CD4-positive, alpha-beta T cell treated with Interleukin-10 for 1 hour (primary cell): Measurements from ENCODE around the gene DPP10.

Experiments
- DNase-seq: peaks from one replicate; pipeline ENCODE4 v3.0.0-alpha.2; 2020

The DPP10 gene

DNA sequence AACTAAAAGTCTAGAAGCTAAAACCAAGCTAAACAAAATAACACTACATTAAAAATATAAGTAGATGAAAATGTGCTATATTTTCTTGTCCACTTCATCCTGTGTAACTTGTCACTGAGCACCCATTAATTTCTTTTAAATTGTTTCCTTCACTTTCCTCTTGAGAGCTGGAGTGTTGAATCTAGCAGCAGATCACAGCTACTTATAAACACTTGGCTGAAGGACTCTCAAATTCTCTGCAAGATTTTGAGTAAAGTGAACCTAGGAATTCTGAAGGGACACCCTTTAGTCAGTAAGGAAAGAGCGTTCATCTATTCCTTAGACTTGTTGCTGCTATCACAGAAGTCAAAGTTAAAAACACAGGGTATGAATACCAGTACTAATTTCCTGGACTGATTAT lies 1163.9 kb downstream of the DPP10 start:
- no peak for DNase-seq

DNA sequence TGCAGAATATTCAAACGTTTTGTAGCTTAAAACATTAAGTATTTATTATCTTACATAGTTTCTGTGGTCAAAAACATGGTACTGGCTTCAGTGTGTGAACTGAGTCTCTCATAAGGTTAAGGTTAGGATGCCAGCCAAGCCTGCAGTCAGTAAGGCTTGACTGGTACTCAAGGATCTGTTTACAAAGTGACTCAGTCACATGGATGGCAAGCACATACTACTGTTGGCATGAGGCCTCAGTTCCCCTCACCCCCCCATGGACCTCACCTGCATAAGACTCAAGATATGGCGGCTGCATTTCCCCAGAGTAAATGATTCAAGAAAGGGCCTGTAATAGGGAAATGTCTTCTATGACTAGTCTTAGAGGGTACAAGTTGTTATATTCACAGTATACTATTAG lies 1167.5 kb downstream of the DPP10 start:
- no peak for DNase-seq

DNA sequence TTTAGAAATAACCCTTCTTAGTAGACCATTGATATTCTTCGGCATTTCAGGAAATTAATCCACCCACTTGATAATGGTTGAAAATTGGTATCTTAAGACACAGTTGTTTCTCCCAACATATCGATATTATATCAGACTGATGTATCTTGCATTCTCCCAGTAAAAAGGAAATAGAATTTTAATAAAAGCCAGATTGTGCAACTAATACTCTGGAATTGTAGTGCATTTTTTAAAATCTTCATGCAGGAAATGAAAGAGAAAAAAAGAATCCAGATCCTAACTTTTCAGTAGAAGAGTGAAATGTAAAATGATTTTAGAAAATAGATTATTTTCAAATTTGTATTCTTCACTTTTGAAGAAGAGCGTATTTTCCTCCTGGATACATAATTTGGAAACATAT lies 1168.4 kb downstream of the DPP10 start:
- no peak for DNase-seq

DNA sequence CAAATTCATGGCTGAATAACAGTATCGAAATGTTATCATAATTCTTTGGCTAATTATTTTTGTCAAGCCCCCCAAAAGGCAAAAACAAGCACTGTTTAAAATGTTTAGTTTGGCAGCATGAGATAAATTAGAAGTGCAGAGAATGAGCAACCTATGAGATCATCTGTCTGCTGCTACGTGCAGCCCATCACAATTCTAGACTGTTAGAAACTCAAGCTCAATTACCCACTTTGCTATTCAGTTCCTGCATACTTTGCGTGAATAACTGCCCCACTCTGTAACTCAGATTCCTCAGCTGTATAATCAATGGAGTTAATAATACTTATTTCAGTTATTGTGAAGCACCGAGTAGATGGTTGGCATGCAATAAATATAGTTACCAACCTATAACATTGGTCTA lies 1181.9 kb downstream of the DPP10 start:
- DNase-seq = no peak

DNA sequence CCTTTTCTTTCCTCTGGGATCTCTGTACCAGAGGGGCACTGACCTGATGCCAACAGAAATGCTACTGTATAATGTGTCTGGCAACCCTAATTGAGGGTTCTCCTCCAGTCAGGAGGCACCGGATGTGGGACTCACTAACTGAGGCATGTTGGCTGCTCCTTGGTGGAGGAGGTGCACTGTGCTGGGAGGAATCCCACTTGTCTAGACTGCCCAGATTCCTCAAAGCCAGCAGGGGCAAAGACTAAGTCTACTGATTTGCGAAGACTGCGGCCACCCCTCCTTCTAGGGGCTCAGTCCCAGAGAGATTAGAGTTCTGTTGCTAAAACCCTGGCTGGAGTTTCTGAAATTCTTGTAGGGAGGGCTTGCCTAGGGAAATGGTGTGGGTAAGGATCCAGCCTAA lies 1192.1 kb downstream of the DPP10 start:
- DNase-seq = no peak

DNA sequence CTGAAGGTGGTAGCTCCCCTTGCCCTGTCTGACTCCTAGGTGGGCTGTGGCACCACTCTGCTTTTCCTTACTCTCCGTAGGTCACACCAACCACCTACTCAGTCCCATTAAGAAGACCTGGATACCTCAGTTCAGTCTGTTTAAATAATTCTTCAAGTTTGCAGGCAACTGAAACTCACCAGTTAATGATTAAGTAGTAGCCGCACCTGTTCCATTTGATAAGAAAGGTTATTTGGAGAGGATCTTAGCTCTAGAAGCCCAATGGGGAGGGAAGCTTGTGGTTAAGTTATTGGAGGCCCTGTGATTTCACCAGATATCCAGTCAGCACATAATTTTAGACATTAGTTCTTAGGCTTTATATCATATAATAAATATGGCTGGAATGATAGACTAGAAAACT lies 1193.0 kb downstream of the DPP10 start:
- no peak for DNase-seq

DNA sequence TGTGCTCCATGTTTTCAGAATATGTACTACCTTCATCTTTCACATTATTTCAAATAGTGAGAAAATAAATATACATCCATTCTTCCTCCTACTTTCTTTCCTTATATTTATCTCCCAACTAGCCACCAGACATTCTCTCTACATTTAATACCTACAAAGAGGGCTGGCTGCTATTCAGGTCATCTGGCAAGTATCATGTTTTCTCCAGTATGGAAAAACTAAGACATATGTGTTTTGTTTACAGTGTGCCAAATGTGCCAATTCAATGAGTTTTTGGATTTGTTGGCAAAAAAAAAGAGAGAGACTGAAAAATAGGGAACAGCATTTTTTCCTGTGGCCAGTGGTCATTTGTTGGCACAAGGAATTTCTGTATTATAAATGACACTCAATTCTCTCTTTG lies 1207.3 kb downstream of the DPP10 start:
- no peak for DNase-seq

DNA sequence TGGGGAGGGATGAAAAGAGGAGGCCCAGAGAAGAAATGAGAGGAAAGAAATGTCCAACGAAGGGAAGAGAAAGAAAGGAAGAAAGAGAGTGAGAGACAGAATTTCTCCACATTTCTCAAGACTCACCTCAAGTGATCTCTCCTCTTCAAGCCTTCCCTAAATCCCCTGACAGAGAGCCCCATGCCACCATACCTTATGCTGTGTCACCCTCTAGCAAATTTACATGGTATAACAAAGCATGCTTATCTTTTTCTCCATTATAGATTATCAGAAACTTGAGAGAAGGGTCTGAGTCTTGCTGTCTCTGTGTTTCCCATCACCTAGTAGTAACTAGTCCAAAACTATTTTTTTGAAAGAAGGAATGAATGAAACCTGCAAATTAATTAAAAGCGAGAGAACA lies 1208.4 kb downstream of the DPP10 start:
- DNase-seq = no peak

DNA sequence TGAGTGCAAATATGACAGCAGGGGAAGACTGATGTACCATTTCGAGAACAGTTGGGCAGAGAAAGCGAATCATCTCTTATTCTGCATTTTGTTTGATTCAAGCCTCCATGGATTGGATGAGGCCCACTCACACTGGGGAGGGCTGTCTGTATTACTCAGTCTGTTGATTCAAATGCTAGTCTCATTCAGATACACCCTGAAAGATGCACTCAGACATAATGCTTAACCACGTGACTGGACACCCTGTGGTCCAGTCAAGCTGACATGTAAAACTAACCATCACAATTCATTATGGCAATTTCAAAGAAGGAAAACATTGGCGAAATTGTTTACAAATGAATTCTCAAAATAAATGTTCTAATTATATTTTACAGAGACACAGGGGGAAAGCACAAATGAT lies 1210.2 kb downstream of the DPP10 start:
- no peak for DNase-seq

DNA sequence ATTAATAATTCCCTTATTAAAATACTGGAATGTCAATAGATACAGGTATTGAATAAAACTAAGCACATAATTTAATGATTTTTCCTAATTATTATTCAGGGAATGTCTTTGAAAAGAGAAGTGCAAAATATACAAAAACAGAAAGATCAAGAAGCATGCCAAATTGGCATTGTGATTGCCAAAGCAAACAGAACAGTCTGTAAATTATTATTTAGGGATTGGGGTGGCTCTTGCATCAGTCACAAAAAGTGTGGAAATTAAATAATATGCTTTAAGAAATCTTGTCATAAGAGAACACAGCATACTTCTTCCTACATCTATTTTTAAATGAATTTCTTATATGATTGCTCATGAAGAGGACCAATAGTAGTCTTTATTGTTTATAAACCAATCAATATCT lies 1211.9 kb downstream of the DPP10 start:
- no peak for DNase-seq

DNA sequence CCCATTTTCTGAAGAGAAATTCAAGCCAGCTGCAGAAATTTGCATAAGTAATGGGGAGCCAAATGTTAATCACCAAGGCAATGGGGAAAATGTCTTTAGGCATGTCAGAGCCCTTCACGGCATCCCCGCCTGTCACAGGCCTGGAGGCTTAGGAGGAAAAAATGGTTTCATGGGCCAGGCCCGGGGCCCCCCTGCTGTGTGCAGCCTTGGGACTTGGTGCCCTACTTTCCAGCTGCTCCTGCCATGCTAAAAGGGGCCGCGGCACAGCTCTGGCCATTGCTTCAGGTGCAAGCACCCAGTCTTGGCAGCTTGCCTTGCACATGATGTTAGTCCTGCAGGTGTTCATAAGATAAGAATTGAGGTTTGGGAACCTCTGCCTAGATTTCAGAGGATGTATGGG lies 1235.7 kb downstream of the DPP10 start:
- DNase-seq = no peak

DNA sequence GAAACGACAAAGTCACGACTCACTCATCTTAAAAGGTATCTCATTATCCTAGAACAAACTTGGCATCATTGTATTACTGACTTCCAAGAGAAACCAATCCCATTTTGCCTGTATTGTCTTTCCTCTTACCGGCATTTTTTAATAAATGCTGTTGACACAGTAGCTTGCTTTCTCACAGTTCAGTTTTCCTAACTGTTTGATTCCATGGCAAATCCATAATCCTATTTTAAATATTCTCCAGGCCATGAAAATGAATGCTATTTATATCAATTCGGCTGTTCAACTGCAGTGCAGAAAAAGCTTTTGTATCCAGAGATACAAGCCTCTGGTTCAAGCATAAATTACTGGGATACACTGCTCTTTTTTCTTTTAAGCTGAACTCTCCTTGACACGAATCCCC lies 1241.9 kb downstream of the DPP10 start:
- DNase-seq = no peak

DNA sequence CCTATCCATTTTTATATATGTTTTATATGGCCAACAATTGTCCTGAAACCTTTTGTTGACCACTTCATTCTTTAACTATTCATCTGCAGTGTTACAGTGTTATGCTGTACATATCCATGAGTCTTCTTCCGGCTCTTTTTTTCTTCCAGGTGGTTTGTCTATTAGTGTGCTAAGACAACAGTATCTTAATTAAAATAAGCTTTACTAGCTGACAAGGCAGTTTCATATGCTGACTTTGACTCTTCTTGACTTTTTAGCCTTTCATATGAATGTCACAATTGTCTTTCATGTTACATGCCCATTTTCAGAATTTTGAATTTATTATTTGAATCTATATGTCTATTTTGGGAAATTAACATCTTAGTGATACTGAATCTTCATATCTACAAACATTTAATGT lies 1249.0 kb downstream of the DPP10 start:
- no peak for DNase-seq

DNA sequence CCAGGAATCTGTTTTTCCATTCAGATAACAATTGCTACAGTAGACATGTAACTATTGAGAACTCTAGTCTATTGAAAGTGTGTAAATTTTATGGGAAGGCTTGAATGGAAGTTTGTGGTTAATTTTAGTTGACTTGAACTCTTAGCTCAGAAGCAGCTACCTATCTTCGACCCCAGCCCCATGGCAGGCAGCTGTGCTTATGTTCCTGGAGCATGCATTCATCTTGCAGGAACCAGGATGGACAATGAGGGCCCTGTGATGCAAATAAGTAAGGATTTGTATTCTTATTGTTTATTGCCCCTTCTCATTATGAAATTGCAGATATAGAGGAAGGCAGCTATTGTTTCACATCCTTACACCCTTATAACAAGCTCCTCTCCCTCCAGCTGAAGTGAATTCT lies 1252.2 kb downstream of the DPP10 start:
- no peak for DNase-seq

DNA sequence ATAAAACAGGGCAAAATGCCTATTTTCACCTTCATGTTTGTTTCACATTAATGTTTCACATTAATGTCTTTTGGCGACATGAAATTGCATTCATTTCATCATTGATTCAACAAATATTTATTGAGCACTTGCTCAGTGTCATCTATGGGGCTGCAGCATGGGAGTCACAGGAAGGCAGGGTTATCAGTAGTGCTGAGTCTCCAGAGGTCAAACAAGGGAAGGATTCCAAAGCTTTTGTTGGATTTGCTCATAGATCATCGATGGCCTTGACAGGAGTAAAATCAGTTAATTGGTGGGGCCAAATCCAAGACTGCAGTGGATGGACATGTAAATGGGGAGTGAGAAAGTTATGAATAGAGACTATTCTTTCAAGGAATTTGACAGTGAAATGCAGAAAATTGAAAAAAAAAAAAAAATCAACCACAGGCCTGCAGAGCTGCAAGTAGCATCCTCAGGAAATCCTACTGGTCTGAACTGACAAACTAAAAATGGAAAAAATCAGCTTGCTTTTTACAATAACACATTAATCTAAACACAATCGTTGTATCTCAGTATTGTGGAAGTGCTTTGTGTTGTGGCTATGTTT lies 1290.8 kb downstream of the DPP10 start:
- no peak for DNase-seq

DNA sequence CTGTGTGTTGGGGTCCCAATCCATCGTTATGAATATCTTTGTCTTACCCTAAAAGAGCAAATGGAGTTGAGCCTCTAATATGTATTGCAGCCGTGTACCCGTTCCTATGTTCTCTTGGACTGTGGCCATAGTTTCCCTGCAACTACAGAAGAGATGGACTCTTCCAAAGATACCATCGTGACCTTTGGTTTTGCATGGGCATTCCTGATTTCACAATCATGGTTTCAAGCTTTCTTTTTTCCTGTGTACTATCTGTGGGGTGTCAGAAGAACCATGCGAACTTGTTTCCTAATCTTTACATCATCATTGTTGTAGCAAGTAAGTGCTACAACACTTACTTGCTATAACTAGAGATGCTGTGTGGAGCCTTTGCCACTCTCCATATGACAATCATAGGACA lies 1295.7 kb downstream of the DPP10 start:
- DNase-seq = no peak

DNA sequence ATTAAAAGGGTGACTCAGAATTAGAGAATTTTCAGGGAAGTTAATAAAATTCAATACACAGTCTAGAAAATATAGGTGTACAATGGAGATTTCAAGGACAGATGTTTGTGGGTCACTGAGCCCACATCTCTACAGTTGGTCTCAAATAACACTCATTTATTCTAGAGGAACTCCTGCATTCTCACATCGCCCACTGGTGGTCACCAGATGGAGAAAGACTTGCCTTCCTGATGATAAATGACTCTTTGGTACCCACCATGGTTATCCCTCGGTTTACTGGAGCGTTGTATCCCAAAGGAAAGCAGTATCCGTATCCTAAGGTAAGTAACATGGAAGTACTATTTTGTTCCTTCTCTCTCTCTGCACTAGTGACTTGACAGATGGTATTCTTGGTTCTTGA lies 1297.1 kb downstream of the DPP10 start:
- no peak for DNase-seq

DNA sequence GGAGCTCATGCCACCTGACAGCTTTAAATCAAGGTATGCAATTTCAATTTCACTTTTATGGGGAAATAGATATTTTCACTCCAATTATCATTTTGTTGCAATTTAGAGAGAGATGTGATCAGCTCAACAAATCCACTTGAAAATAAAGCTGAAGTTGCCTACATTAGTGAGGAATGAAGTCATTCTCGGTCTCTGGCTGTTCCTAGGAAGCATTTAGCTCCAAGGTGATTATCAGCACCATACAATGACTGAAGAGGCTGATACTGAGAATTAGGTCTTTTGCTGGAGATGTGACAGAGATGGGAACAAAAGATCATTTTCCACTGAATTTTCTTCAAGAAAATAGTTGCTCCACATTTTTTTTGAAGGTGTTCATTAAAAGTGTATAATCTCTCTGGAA lies 1303.7 kb downstream of the DPP10 start:
- DNase-seq = no peak

DNA sequence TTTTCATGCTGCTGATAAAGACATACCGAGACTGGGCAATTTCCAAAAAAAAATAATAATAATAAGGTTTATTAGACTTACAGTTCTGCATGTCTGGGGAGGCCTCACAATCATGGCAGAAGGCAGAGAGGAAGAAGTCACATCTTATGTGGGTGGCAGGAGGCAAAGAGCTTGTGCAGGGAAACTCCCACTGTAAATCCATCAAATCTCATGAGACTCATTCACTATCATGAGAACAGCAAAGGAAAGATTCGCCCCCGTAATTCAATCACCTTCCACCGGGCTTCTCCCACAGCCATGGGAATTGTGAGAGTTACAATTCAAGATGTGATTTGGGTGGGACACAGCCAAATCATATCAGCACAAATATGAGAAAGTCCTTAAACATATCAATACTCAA lies 1314.8 kb downstream of the DPP10 start:
- DNase-seq = no peak

DNA sequence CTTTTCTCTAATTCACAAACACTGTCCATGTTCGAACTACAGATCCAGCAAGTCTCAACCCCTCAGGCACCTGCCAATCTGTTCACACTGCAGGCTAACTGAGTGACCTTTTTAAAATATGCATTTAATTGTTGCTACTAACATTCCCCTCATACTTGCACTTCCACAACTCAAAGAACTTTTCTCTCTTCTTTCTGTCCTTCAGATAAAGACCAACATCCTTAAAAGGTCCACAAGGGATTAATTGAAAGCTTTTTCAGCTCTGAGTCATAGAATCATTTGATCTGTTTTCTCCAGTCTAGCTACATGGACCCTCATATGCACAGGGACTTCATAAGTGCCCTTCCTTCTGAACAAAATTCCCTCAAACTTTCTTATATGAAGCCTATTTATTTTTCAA lies 1321.2 kb downstream of the DPP10 start:
- no peak for DNase-seq

DNA sequence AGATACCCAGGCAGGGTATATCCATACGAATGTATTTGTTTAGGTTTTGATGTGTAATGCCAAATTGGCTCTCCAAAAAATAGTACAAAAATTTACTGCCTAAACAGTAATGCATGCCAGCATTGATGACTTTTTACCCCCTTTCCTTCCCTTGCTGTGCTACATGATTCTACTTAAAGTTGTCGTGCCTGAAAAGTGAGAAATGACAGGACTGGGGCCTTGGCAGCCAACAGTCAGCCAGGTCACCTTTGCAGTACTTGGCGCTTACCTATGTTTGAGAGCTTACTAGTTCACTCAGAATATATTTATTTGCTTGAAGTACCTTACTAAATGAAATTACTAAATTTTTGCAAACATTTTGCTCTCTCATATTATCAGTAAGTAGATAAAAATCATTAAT lies 1329.1 kb downstream of the DPP10 start:
- DNase-seq = no peak

DNA sequence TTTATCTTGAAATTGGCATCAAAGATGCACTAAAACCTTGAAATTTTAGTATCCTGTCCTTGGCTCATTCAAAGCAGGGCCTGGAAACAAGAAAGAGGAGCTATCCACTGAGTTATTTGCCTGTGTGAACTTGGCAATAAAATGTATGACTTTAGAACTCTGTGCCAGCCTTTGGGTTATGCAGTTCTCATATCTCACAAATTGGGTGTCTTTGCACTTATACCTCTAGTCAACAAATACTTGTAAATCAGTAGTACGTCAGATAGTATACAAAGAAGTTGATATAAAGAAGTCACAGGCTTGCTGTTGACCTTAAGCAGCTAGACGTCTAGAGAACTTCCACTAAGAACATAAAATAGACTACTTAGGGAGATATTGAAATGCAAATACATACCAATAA lies 1331.9 kb downstream of the DPP10 start:
- DNase-seq = no peak

DNA sequence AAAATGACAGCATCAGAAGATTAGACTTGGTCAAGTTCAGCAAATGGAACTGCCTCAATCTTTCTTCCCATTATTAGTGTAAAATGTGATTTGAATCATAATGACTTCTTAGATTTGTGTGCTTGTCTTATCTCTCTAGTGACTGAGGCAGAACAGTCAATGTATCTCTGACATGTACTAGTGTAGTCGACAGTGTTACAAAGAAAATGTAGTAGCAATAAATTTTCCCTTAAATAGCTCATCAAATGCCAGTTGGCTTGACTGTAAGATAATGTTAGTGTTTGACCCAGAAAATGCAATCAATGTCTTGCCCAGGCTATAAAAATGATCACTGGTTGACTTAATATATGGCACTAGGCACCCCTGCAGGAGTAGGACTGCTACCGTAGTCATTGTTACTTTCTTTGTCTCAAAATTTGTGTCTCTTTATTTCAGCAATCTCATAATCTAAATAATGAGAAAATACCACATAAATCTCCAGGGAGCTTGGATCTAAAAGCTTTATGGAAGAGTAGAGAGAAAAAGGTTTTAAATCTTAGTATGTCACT lies 1336.7 kb downstream of the DPP10 start:
- DNase-seq = no peak

DNA sequence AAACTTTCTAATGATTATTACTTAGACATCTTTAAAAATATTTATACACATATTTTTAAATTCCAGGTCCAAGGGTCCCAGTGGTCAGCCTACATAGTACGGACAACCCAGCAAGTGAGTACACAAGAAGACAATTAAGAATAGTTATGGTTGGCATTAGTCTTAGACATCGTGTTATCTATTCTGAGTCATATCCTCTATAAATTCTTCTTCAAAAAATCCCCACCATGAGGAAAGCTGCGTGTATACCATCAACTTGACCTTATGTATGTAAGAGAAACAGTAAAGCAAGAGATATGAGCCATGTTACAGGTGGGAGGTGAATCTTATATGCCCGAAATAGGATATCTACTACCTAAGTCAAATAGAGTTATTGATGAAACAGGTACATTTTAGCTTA lies 1339.8 kb downstream of the DPP10 start:
- no peak for DNase-seq

DNA sequence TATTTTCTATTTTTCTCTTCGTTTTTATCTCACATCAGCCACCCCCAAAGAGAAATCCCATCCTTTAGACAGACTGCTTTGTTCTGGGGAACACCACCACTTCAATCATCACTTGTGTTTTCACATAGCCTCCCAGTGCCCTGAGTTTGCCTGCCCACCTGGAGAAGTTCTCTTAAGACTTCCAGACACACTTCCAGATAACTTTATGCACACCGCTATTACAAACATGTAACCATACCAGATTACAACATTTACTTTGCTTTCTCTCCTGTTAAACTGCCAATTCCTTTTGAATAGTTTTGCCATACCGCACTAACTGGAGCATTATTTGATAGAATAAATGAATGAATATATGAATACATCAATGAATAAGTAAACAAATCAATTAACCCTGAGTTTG lies 1353.6 kb downstream of the DPP10 start:
- no peak for DNase-seq

DNA sequence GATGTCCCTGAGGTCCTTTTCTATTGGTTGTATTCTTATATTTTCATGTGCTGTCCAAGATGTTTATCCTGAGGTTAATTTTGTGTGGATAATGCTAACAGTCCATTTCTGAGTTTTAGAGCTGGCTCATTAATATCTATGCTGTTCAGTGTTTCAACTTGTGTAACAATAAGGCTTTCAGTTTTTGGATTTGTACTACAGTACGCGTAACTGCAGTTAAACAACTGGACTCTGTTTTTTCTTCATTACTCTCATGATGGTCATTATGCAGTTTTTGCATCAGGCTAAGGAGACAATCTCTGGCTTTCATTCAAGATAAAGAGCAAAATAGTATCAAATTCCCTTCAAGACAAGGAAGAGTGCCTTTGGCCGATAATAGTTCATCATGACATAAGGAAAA lies 1364.8 kb downstream of the DPP10 start:
- DNase-seq = no peak
